Coronary artery (tissue), 2 donors: Measurements from ENCODE around the gene RPH3AL.
A peak's percentile ranks its signal among the peaks of the same experiment; 100 is the strongest.

ENCODE experiments used
- DNase-seq: peaks from one replicate; pipeline ENCODE4 v3.0.0-alpha.2; 2017; ENCODE audit warnings: low spot score
- H3K27ac ChIP-seq, 2 donors: fragments of 200-600 bp; sonication (generic); one replicate each; pipeline ENCODE4 v1.5.1; 2016 to 2019
- H3K4me3 ChIP-seq: fragments of 200-600 bp; sonication (generic); 2 replicates; pipeline ENCODE4 v1.5.1; 2016; ENCODE audit warnings: mild to moderate bottlenecking, moderate library complexity
- TF ChIP-seq, protein P1 (sequence below): fragments of 200-600 bp; sonication (generic); IDR thresholded peaks from one replicate; pipeline ENCODE4 v1.5.1; 2019; ENCODE audit warnings: antibody characterized with exemption

The RPH3AL gene

DNA sequence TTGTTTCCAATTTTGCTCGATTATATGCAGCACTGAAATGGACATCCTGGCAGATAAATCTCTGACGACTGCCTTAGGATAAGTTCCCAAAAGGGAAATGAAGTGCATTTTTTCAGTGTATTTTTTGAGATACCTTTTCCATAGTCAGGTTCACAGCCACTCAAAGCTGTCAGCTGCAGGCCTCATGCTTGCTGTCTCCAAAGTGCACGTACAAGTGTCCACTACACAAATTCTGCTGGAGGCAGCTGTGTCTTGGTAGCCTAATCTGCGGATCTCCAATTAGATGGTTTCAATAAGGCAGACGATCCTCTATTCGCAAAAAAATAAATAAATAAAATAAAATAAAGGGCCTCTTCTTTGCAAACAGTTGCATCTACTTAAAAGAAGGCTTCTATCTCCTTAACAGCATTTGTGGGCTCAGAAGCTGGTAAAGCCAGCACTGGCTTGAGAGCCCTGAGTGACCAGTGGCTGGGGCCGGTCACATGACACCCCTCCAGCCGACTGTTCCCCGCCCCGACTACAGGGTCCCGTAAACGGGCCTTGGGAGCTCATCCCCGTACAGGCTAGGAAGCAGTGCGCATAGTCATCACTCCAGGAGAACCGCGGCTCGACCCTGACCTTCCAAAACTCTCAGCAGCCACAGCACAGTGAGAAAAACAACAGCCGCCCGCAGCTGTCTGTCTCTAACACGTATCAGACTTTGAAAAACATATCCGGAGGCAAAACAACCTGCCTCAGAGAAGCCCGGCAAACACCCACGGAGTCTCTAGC lies 18.8 kb downstream of the RPH3AL start:
- H3K4me3 ChIP-seq: peak overlapping the region; percentile 53
- peak overlapping the region; percentile 42 to 84 for H3K27ac ChIP-seq
- no peak for DNase-seq
- TF ChIP-seq, protein P1, sequence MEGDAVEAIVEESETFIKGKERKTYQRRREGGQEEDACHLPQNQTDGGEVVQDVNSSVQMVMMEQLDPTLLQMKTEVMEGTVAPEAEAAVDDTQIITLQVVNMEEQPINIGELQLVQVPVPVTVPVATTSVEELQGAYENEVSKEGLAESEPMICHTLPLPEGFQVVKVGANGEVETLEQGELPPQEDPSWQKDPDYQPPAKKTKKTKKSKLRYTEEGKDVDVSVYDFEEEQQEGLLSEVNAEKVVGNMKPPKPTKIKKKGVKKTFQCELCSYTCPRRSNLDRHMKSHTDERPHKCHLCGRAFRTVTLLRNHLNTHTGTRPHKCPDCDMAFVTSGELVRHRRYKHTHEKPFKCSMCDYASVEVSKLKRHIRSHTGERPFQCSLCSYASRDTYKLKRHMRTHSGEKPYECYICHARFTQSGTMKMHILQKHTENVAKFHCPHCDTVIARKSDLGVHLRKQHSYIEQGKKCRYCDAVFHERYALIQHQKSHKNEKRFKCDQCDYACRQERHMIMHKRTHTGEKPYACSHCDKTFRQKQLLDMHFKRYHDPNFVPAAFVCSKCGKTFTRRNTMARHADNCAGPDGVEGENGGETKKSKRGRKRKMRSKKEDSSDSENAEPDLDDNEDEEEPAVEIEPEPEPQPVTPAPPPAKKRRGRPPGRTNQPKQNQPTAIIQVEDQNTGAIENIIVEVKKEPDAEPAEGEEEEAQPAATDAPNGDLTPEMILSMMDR: no peak

DNA sequence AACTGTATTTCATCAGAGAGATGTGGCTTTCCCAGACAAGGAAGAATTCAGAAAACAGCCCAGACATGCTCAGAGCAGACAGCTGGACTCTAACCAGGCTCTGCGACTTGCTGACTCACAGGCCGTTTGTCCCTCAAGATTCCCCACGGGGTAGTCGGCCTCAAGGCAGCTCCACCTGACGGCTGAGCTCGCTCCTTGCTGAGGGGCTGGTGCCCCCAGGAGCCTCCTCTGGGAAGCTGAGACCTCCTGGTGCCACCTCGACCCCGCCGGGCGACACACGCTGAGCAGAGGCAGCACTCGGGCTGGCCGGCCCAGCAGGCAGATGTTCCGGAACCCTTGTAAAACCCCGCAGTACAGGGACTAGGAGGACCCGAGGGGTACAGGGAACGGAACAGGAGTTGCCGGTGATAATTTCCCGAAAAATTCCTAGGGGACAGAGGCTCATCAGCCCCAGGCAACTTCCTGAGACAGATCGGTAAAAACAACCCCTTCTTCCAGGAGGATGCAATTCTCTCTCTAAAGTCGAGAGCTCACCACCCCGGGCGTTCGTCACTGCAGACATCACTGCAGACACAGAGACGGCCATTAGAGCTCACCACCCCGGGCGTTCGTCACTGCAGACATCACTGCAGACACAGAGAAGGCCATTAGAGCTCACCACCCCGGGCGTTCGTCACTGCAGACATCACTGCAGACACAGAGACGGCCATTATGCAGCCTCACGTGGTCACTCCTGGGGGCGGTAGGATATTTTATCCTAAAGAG lies 19.9 kb downstream of the RPH3AL start:
- DNase-seq: no peak
- Histone ChIP-seq H3K27ac (peak overlapping the region in 1 of 2 donors; percentile 80), H3K4me3 (peak overlapping the region; percentile 53)

DNA sequence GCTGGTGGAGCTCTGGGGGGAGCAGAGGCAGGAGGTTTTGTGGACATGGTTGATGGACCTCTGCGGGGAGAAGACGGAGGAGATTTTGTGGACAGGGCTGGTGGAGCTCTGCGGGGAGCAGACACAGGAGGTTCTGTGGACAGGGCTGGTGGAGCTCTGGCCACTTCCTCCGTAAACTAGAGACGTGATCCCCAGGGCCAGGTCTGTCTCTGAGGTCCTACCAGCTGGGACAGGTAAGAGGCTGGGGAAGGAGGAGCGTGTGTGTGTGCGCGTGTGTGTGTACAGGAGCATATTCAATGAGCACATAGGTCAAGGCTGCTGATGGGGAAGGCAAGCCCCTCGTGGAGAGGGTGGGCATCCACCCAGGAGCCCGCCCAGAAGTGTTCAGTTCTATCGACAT lies 20.6 kb downstream of the RPH3AL start:
- TF ChIP-seq, protein P1: no peak
- DNase-seq: no peak
- Histone ChIP-seq H3K27ac (peak overlapping the region in 1 of 2 donors; percentile 80), H3K4me3 (peak overlapping the region; percentile 53)

More for the DNA sequence above, 19.9 kb downstream of the RPH3AL start:
- TF ChIP-seq, protein P1: no peak

DNA sequence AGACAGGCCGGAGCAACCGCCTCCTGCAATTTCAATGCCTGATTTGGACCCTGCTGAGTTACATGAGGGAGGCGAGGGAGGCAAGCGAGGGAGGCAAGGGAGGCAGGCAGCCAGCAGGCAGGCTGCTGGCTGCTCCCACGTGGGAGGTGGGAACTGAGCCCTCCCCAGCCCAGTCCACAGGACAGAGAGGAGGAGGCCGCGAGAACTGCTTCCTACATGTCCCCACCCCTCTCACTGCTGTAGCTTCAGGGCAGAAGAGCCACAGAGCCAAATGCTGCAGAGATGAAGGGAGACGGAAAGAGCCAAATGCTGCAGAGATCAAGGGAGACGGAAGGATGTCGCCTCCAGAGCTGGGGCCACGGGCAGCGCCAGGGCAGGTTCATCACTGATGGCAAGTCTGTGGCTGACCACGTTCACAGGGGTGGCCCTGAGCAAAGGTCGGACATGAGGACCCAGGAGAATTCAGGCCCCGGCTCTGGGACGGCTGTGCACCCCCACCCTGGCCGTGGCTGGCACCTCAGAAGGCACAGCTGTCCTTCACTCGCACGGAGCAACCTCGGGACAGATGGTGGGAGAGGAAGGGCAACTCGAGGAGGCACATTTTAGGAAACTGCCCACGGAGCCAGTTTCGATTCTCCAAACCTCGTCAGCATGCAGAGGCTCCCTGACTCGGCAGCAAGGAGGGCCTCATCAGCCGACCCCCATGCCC lies 21.5 kb downstream of the RPH3AL start:
- Histone ChIP-seq H3K4me3 (peak overlapping the region; percentile 53), H3K27ac (peak overlapping the region; percentile 18 to 80)
- no peak for DNase-seq
- TF ChIP-seq, protein P1: no peak

DNA sequence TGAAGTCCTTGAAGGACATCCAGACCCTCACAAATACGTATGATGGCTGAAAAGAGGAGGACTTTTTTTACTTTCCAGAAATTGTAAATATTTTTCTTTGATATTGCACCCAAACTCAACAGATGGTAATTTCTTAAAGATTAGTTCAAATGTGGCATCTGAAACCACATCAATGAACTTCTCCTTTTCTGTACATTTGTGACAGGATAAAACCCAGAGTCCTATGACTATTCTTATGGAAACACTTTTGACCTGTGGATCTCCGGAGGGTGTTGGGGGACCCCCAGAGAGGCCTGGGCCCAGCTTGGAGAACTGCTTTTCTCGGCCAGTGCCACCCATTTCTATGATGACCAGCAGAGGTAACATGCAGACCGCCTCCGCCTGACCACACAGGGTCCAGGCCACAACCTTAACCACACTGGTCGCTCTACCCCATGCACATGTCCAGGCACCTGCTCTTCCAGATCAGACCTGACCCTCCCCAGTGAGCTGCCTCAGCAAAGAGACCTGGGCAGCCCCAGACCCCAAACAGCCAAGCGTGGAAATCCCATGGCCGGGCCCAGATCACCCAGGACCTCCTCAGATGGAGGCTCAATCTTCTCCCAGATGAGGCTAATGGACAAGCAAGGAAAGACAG lies 22.7 kb downstream of the RPH3AL start:
- no peak overlapping the region for H3K4me3 ChIP-seq
- TF ChIP-seq, protein P1: no peak
- no peak for DNase-seq
- peak overlapping the region in 1 of 2 donors; percentile 57 for H3K27ac ChIP-seq

DNA sequence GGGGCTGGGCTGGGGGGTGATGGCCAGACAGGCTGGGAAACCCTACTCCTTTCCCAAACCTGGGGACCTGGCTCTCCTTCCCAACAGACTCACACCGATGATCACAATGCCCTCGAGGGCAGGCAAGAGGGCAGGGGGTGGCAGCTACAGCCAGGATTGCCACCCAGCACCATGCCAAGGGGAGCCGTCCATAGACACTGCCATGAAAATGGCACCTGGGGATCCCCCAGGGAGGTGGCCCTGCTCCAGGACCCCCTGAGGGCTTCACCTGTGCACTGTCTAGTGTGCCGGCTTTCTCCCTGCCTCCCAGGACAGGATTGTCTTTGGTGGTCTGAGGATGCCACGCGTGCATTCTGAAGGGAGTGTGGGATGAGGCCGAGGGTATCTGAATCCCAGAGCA lies 24.6 kb downstream of the RPH3AL start:
- DNase-seq: no peak
- TF ChIP-seq, protein P1: no peak
- Histone ChIP-seq H3K27ac (no peak overlapping the region), H3K4me3 (no peak overlapping the region)
